PC-9 (cell line): ENCODE results near the gene SLC38A9. TPM values are rescaled to one million over a fixed set of nuclear protein-coding genes. Genes with fewer than 3 reads are reported as not detected.

ENCODE experiments used
- BruUV-seq: library from RNA; stranded (reverse); fragments of 400-500 nt; replicated peaks from 2 replicates; lab custom pipeline; 2021; lab: Mats Ljungman, UMichigan
- CTCF ChIA-PET: fragments of 300-600 bp; sonication (Branson Sonifier 250); formaldehyde crosslinking; loops from one replicate; lab custom pipeline; 2022; ENCODE audit warnings: antibody characterized with exemption; lab: Charles Lee
- POLR2A ChIA-PET: fragments of 300-600 bp; sonication (Branson Sonifier 250); formaldehyde crosslinking; loops from one replicate; lab custom pipeline; 2022; ENCODE audit warnings: antibody characterized with exemption; ENCODE audit not compliant: unreplicated experiment; lab: Charles Lee
- DNase-seq, 2 experiments: peaks; one replicate each; pipeline versions ENCODE4 v3.0.0 to v3.0.0-alpha.2; 2015 to 2022; ENCODE audit warnings: mixed read lengths in 1 of 2
- H2AFZ ChIP-seq: fragments of 200-600 bp; sonication (generic); 2 replicates; pipeline ENCODE4 v1.8.1; 2017; ENCODE audit warnings: antibody characterized with exemption
- H3F3A ChIP-seq: fragments of 200-600 bp; sonication (generic); 2 replicates; pipeline ENCODE4 v1.8.1; 2017; ENCODE audit warnings: antibody characterized with exemption, mild to moderate bottlenecking, low read depth; ENCODE audit not compliant: insufficient read depth
- H3K27ac ChIP-seq: fragments of 200-600 bp; sonication (generic); 2 replicates; pipeline ENCODE4 v1.6.1; 2016; ENCODE audit warnings: mixed run types
- H3K27me3 ChIP-seq: fragments of 200-600 bp; sonication (generic); 2 replicates; pipeline ENCODE4 v1.6.1; 2016; ENCODE audit warnings: low read depth, mixed run types; ENCODE audit not compliant: insufficient read depth
- H3K36me3 ChIP-seq: fragments of 200-600 bp; sonication (generic); 2 replicates; pipeline ENCODE4 v1.6.1; 2016; ENCODE audit warnings: low read depth, mixed run types
- H3K4me1 ChIP-seq: fragments of 200-600 bp; sonication (generic); replicated peaks from 2 replicates; pipeline ENCODE4 v1.6.1; 2016; ENCODE audit warnings: mixed run types; ENCODE audit not compliant: insufficient read depth
- H3K4me2 ChIP-seq: fragments of 200-600 bp; sonication (generic); 2 replicates; pipeline ENCODE4 v1.6.1; 2017; ENCODE audit warnings: mixed run types
- H3K4me3 ChIP-seq: fragments of 200-600 bp; sonication (generic); 2 replicates; pipeline ENCODE4 v1.6.1; 2016; ENCODE audit warnings: mixed run types
- H3K79me2 ChIP-seq: fragments of 200-600 bp; sonication (generic); 2 replicates; pipeline ENCODE4 v1.6.1; 2017; ENCODE audit warnings: low read depth, mixed run types
- H3K9me2 ChIP-seq: fragments of 200-600 bp; sonication (generic); 2 replicates; pipeline ENCODE4 v1.8.1; 2017; ENCODE audit warnings: mild to moderate bottlenecking; ENCODE audit not compliant: insufficient read depth
- H3K9me3 ChIP-seq: fragments of 200-600 bp; sonication (generic); 2 replicates; pipeline ENCODE4 v1.8.1; 2016; ENCODE audit warnings: low read depth; ENCODE audit not compliant: insufficient read depth
- H4K20me1 ChIP-seq: fragments of 200-600 bp; sonication (generic); 2 replicates; pipeline ENCODE4 v1.8.1; 2017; ENCODE audit not compliant: insufficient read depth
- CTCF ChIP-seq: fragments of 200-600 bp; sonication (generic); conservative IDR thresholded peaks from 2 replicates; pipeline ENCODE4 v1.6.1; 2017; ENCODE audit warnings: mixed run types, antibody characterized with exemption, mild to moderate bottlenecking, moderate library complexity
- EZH2 ChIP-seq: fragments of 200-600 bp; sonication (generic); IDR thresholded peaks from 2 replicates; pipeline ENCODE4 v1.8.0; 2017; ENCODE audit warnings: antibody characterized with exemption, low read depth
- intact Hi-C: fragments of 100-400 bp; cut with micrococcal nuclease; formaldehyde crosslinking; loops from one replicate; pipeline ENCODE4 v1.10.0; 2022; ENCODE audit not compliant: unreplicated experiment
- total RNA-seq: library from RNA; stranded (reverse); gene quantifications from 2 replicates; pipeline ENCODE4 v1.2.3, GENCODE V29; 2021

The SLC38A9 gene
- total RNA-seq, 1 experiment from 2014 or later, result 26.6 TPM

DNA sequence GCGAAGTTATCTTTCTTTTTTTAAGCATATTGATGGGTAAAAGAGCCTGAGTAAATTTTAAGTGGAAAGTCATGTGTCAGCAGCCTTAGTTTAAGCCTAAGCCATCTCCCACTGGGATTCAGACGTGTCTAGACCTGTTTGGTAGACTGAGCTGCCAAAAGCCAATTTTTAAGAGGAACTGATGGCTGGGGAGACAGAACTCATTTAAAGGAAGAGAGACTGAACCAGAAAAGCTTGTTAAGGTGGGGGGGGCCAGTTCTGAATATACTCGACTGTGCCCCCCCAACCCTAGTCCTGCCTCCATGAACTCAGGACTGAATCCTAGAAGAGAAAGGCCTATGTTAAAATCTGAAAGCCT is 119.0 kb downstream of the SLC38A9 start:
- DNase-seq, result no peak
- intact Hi-C loops, result no loop called here
- no TSS peak for BruUV-seq

GRCh38 chr5:55592388-55593114 is 119.6 kb downstream of the SLC38A9 start:
- TF ChIP-seq CTCF, result no peak
- TF ChIP-seq EZH2, result no peak
- H3K4me1 ChIP-seq, result no peaks in the 10 kb centered on the region
- no peaks in the 10 kb centered on the region for H3K9me2 ChIP-seq
- H4K20me1 ChIP-seq, result no peaks in the 10 kb centered on the region
- no peaks in the 10 kb centered on the region for H3K36me3 ChIP-seq
- no peak overlapping the region for H3K4me3 ChIP-seq
- ChIA-PET CTCF (no interaction called here), POLR2A (no interaction called here)
- H3K27me3 ChIP-seq, result no peaks in the 10 kb centered on the region
- no peak overlapping the region for H2AFZ ChIP-seq
- no peak for DNase-seq
- intact Hi-C loops, result no loop called here
- no peak overlapping the region for H3K4me2 ChIP-seq
- no peaks in the 10 kb centered on the region for H3F3A ChIP-seq
- no peaks in the 10 kb centered on the region for H3K79me2 ChIP-seq
- no TSS peak for BruUV-seq
- no peaks in the 10 kb centered on the region for H3K9me3 ChIP-seq
- no peak overlapping the region for H3K27ac ChIP-seq

More for the DNA sequence above, 119.0 kb downstream of the SLC38A9 start:
- no peaks in the 10 kb centered on the region for H3K79me2 ChIP-seq
- no peaks in the 10 kb centered on the region for H3K9me2 ChIP-seq
- H3K27me3 ChIP-seq, result no peaks in the 10 kb centered on the region
- H3K4me3 ChIP-seq, result no peak overlapping the region
- no peak overlapping the region for H3K4me2 ChIP-seq
- H3K9me3 ChIP-seq, result no peaks in the 10 kb centered on the region
- no peaks in the 10 kb centered on the region for H3F3A ChIP-seq
- no peaks in the 10 kb centered on the region for H3K36me3 ChIP-seq
- H4K20me1 ChIP-seq, result no peaks in the 10 kb centered on the region
- H3K4me1 ChIP-seq, result no peaks in the 10 kb centered on the region
- no peak overlapping the region for H3K27ac ChIP-seq
- ChIA-PET CTCF (no interaction called here), POLR2A (no interaction called here)
- H2AFZ ChIP-seq, result no peak overlapping the region
- TF ChIP-seq CTCF, result no peak
- TF ChIP-seq EZH2, result no peak

DNA sequence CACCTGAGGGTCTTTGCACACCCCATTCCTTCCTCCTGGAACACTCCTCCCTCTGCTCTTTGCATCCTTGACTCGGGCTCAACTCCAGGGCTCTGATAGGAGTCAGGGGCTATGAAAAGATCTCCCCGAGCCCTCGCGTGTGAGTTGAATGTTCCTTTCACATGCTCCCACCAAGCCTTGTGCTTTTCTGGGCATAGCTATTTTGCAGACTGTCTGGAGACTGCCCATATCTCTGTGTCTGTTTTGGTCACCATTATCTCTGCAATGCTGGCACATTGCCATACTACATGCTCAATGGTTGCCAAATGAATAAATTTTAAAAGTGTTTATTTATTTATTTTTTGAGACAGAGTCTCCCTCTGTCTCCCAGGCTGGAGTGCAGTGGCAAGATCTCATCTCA is 120.4 kb downstream of the SLC38A9 start:
- H3K4me1 ChIP-seq, result no peaks in the 10 kb centered on the region
- no peak overlapping the region for H3K4me2 ChIP-seq
- intact Hi-C loops, result no loop called here
- DNase-seq, result no peak
- no peaks in the 10 kb centered on the region for H3K9me2 ChIP-seq
- H3K9me3 ChIP-seq, result no peaks in the 10 kb centered on the region
- no peaks in the 10 kb centered on the region for H4K20me1 ChIP-seq
- TF ChIP-seq EZH2 (no peak), CTCF (no peak)
- H3K27me3 ChIP-seq, result no peaks in the 10 kb centered on the region
- no peak overlapping the region for H3K4me3 ChIP-seq
- no peaks in the 10 kb centered on the region for H3K79me2 ChIP-seq
- ChIA-PET CTCF (no interaction called here), POLR2A (no interaction called here)
- no TSS peak for BruUV-seq
- H3K27ac ChIP-seq, result no peak overlapping the region
- no peaks in the 10 kb centered on the region for H3K36me3 ChIP-seq
- H3F3A ChIP-seq, result no peaks in the 10 kb centered on the region
- no peak overlapping the region for H2AFZ ChIP-seq
